Activated T-cell treated with anti-CD3 and anti-CD28 coated beads, Interleukin-2, amount 50 U/mL, for 48 hours (primary cell): ENCODE measurements around the gene CCNL2.
A peak's percentile ranks its signal among the peaks of the same experiment; 100 is the strongest.
"Not testable (repeated sequence)": the region's sequence is repeated elsewhere in the genome, so short reads cannot be mapped to it uniquely, and the experiment has no call there.

Source experiments
- DNase-seq, 2 experiments: peaks; one replicate each; pipeline ENCODE4 v3.0.0-alpha.2; 2020

The CCNL2 gene

DNA sequence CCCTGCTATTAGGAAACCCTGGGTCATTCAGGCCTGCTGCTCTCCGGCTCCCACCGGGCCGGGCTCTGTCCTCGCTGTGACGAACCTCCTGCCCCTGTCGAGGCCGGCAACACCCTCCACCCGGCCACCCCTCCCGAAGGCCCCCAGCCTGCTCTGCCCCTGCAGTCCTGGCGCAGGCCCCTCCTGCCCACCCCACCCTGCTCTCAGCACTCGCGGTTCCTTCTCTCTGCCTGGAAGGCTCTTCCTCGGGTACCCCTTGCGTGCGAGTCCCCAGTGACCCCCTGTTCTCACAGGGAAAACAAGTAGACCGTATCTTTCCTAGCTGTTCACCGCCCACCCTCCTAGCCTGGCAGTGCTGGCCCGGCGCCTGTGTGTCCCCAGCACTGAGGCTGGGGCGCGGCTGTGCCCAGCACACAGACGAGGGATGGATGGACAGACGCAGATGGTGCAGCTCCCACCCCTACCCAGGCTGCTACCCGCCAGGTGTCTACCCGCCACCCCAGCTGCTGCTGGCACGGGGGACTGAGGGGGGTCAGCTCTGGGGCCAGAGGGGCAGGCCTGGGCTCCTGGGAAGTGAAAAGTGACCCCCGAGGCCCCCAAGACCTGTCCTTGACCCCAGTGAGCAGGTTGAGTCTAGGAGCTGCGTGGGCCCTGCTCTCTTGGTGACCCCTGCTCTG is 33.3 kb upstream of the CCNL2 start:
- DNase-seq, result no peak

- peak in 1 of 2 experiments; percentile 20 for DNase-seq
Measured at GRCh38 chr1:1431845-1432273, 32.7 kb upstream of the CCNL2 start.

DNA sequence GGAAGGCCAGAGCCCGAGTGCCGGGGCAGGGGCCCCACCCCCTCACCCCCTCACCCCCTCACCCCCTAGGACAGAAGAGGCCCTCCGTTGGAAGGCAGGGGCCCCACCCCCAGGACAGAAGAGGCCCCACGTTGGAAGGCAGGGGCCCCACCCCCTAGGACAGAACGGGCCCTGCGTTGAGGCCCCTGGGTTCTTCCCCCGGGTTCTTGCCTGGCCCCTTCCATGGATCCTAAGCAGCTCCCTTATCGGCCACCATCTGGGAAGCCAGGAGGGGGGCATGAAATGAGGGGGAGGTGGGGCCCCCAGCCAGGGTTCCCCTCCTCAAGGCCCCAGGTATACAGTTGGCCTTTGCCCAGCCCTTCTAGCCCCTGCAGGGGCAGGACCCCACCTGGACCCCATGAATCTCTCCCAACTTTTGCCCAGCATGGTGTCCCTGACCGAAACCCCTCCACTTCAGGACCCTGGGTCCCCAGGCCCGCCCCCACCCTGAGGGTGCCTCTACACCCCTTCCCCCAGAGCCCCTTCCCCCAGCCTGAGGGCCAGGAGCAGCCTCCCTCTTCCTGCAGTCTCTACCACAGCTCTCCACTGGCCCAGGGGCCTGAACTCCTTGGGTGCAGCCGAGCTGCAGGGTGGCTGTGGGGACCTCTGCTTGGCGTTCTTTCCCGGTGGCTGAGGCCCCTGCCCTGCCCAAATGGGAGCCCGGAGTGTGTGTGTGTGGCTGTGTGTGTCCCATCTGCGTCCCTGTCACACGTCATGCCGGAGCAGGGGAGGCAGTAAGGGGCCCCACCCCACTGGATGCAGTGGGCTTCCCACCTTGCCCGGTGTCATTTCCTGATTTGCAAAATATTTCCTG is 32.1 kb upstream of the CCNL2 start:
- no peak for DNase-seq

- DNase-seq, result no peak
Measured at GRCh38 chr1:1430114-1430982, 31.2 kb upstream of the CCNL2 start.

DNA sequence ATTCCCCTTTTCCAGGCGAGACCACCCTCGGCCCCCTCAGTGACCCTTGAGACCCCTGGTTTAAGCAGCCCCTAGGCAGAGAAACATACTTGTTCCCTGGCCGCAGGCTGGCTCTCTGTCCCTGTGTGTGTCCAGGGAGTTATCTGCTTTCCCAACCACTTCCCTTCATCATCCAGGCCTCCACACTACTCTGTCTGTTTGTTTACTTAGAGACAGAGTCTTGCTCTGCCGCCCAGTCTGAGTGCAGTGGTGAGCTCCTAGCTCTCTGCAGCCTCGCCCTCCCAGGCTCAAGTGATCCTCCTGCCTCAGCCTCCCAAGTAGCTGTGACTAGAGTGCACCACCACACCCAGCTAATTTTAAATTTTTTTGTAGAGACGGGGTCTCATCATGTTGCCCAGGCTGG is 30.5 kb upstream of the CCNL2 start:
- DNase-seq, result no peak

- not testable (repeated sequence) for DNase-seq
Measured at GRCh38 chr1:1428967-1429366, 29.8 kb upstream of the CCNL2 start.

- no peak for DNase-seq
Measured at GRCh38 chr1:1428174-1428573, 29.0 kb upstream of the CCNL2 start.

GRCh38 chr1:1427820-1428148 is 28.6 kb upstream of the CCNL2 start:
- DNase-seq, result no peak

GRCh38 chr1:1427106-1427819 is 28.1 kb upstream of the CCNL2 start:
- no peak for DNase-seq

DNA sequence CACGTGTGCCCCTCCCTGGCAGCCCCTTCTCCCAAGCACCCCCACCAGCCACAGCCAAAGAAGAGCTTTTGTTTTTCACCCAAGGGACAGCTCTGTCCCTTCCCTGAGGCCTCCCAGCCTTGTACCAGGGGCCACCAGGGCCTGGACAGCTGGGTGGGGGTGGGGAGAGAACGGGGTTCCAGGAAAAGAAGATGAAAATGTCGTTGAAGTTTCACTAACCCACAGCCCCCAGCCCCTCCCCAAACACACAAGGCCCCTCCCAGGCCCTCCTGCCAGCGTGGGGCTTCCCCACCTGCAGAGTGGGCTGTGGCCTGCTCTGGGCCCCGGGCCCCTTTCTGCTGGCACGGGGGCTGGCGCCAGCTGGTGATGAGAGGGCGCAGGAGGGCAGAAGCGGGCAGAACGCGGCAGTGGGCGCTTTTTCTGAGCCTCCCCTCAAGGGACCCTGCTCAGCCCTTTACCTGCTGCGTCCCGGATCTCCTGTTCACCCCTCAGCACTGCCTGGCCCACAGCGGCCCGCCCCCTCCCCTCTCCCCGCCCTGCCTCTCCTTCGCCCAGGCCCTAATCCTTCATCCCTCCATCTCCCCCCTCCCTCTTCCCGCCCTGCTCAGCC is 27.5 kb upstream of the CCNL2 start:
- DNase-seq, result peak in 1 of 2 experiments; percentile 17

- peak in 1 of 2 experiments; percentile 17 for DNase-seq
Measured at GRCh38 chr1:1425753-1426495, 26.8 kb upstream of the CCNL2 start.

- no peak for DNase-seq
Measured at GRCh38 chr1:1425426-1425752, 26.3 kb upstream of the CCNL2 start.

GRCh38 chr1:1424707-1425106 is 25.6 kb upstream of the CCNL2 start:
- DNase-seq, result no peak

DNA sequence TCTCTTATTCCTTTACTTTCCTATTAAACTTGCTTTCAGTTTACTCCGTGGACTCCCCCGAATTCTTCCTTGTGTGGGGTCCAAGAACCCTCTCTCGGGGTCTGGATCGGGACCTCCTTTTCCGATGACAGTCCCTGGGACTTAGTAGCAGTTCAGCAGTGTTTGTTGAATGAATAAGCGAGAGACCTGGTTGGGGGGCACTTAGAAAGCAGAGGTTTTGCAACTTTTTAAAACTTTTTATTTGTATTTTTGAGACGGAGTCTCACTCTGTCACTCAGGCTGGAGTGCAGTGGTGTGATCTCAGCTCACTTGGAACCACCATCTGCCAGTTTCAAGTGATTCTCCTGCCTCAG is 24.1 kb upstream of the CCNL2 start:
- no peak for DNase-seq

- peak in 1 of 2 experiments; percentile 27 for DNase-seq
Measured at GRCh38 chr1:1422465-1423244, 23.5 kb upstream of the CCNL2 start.

GRCh38 chr1:1421907-1422464 is 22.9 kb upstream of the CCNL2 start:
- DNase-seq, result no peak

DNA sequence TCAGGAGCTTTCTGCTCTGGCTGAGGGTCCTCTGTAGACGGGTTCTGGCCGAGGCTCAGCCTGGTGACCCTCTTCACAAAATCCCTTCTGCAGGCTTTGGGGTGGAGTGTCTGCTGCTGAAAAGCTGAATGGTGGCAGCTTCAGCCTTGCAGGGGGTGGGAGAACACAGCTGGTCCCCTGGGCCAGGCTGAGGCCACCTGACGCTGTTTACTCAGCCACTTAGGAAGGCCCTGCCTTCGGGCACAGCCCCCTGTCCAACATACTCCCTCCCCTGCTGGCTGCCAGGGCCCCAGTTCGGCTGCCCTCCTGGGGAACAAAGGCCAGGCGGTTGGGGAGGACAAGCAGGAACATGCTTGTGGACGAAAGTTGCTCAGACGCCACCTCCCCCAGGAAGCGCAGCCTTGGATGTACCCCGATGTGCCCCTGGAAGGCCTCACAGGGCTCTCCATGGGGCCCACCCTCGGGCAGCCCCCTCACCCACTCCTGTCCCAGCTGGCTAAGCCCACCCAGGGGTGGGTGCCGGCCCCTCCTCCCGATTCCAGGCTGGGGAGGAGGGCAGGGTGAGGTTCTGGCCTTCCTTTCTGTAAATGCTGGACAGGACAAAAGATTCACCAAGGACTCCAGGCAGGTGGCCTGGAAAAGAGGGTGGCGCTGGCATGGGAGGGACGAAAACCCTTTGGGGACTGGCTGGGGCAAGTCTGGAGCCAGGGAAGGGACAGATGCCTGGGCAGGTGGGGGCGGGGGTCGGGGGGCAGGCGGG is 22.2 kb upstream of the CCNL2 start, which contains the start of gene ANKRD65:
Gene ANKRD65 (minus strand): TSS at position 130 of the 760 bp plus-strand sequence. CDS start 271 bp downstream, outside the sequence.
- DNase-seq, result no peak

DNA sequence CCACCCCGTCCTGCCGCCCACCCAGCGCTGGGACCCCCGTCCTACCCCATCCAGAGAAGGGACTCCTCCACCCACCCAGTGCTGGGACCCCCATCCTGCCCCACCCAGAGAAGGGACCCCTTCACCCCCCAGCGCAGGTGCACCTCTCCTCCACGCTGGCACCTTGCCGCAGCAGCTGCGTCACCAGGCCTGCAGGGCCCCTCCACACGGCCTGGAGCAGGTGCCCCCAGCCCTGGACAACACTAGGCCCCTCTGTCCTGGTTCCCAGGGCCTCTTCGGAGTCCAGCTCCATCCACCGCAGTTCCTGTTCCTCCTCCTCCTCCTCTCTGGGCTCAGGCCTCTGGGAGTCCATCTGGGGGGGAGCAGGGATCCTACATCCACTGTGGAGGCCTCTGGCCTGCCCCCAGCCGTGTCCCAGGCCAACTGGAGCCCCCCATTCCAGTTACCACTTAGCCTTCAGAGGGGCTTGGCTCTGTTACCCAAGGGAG is 21.6 kb upstream of the CCNL2 start:
- DNase-seq, result no peak
